Activated CD8-positive, alpha-beta T cell treated with anti-CD3 and anti-CD28 coated beads, Interleukin-2, amount 10 ng/mL, durations not matched to agents 7 days and 5 days (primary cell): Measurements from ENCODE around the gene DDX20. TPM values are rescaled to one million over a fixed set of nuclear protein-coding genes. Genes with fewer than 3 reads are reported as not detected.

ENCODE experiments used
- ATAC-seq: fragments of 150-1000 bp; cut with Tn5 transposase; one replicate; pipeline ENCODE4 v1.10.0; 2021; ENCODE audit warnings: moderate library complexity
- CTCF ChIA-PET: fragments of 350-600 bp; sonication (Branson Sonifier 250); formaldehyde crosslinking; loops from one replicate; lab custom pipeline; 2021; ENCODE audit warnings: antibody characterized with exemption; lab: Charles Lee
- POLR2A ChIA-PET: fragments of 350-600 bp; sonication (Branson Sonifier 250); formaldehyde crosslinking; loops from one replicate; lab custom pipeline; 2021; ENCODE audit warnings: antibody characterized with exemption; lab: Charles Lee
- DNase-seq: peaks from one replicate; pipeline ENCODE4 v3.0.0-alpha.2; 2020
- H3K27ac Mint-ChIP-seq: one replicate; pipeline ENCODE4 v1.8.0; 2021; ENCODE audit warnings: mild to moderate bottlenecking, mixed read lengths
- H3K27me3 Mint-ChIP-seq: one replicate; pipeline ENCODE4 v1.8.0; 2021; ENCODE audit warnings: low read depth, mixed read lengths
- H3K36me3 Mint-ChIP-seq: one replicate; pipeline ENCODE4 v1.8.0; 2021; ENCODE audit warnings: low read depth, mixed read lengths
- H3K4me1 Mint-ChIP-seq: one replicate; pipeline ENCODE4 v1.8.0; 2021; ENCODE audit warnings: low read depth, mixed read lengths
- H3K4me3 Mint-ChIP-seq: one replicate; pipeline ENCODE4 v1.8.0; 2021; ENCODE audit warnings: mild to moderate bottlenecking, mixed read lengths
- H3K9me3 Mint-ChIP-seq: one replicate; pipeline ENCODE4 v1.8.0; 2022; ENCODE audit warnings: mixed read lengths; ENCODE audit not compliant: insufficient read depth
- total RNA-seq, 2 experiments: library from RNA; stranded (reverse); gene quantifications; one replicate each; pipeline ENCODE4 v1.2.3, GENCODE V29; 2021

Gene DDX20
- total RNA-seq, 2 experiments from 2014 or later: 18.1 to 18.9 TPM

DNA sequence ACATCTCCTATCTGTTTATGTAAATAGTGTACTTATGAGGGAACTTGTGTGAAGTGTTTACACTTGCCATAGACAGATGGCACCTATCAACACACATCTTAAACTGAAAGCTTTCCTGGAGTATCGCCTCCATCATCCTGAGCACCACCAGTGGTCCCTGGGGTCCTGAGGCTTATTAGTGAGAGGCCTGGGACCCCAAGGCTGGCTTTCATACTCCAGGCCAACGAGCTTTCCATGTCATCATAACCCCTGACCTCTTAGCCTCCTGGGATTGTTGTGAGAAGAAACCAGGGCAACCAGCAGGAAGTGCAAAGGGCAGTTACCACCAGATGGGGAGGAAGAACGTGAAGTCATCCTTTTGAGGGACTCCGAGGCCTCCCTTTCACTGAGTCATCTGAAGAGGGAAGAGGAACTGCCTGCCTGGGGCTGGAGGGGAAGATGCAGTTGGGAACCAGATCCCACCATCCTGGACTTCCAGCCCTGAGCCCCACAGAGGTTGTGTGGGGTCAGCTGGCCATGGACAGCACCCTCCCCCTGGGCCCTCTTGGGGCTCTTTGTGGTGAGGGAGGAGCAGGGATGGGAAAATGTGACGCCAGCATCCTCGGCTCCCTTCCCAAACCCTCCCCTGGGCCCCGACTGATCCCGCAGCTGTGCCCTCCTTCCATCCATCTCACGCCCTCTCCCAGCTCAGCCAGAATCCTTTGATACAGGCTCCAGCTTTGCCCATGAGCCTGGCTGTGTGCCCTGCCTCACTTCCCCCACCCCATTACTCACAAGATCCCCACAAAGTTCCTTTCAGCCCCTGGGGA, 22.3 kb upstream of the DDX20 start:
- POLR2A ChIA-PET: no interaction called here
- H3K27ac Mint-ChIP-seq: peak overlapping the region; percentile 9
- no peak for DNase-seq

DNA sequence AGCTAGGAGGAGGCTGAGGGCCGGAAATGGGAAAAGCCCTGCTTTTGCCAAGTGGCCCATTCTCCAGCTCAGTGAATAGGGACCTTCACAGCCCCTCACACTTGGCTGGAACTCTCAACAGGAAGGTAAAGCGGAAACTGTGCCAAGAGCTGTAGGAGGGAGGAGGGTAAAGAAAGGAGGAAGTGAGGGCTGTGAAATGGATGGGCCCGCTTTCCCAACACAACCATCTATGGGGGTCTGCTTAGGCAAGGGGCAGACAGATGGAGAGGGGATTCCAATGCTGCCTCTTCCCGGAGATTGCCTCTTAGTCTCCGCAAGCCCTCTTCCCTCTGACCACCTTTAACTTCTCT, 21.7 kb upstream of the DDX20 start:
- no peak overlapping the region for H3K4me3 Mint-ChIP-seq
- DNase-seq (no peak), ATAC-seq (no peak)
- H3K9me3 Mint-ChIP-seq: no peaks in the 10 kb centered on the region
- CTCF ChIA-PET: interaction anchor here (1.0 to 2.4 kb wide), 4 partner anchors 10 to 19 kb away, joined by 3 to 10 read pairs (median 6); no protein-coding TSS in a partner anchor
- H3K27ac Mint-ChIP-seq: no peak overlapping the region
- peaks cover 21% of the 10 kb centered on the region for H3K27me3 Mint-ChIP-seq
- H3K4me1 Mint-ChIP-seq: peaks cover 17% of the 10 kb centered on the region
- H3K36me3 Mint-ChIP-seq: no peaks in the 10 kb centered on the region
- POLR2A ChIA-PET: no interaction called here

More for the DNA sequence above, 22.3 kb upstream of the DDX20 start:
- H3K4me1 Mint-ChIP-seq: peaks cover 14% of the 10 kb centered on the region
- no peak for ATAC-seq
- peaks cover 18% of the 10 kb centered on the region for H3K27me3 Mint-ChIP-seq
- H3K4me3 Mint-ChIP-seq: no peak overlapping the region
- H3K9me3 Mint-ChIP-seq: no peaks in the 10 kb centered on the region
- CTCF ChIA-PET: interaction anchor here (1.0 to 2.4 kb wide), 3 partner anchors 14 to 19 kb away, joined by 4 to 10 read pairs (median 9); no protein-coding TSS in a partner anchor
- H3K36me3 Mint-ChIP-seq: no peaks in the 10 kb centered on the region

DNA sequence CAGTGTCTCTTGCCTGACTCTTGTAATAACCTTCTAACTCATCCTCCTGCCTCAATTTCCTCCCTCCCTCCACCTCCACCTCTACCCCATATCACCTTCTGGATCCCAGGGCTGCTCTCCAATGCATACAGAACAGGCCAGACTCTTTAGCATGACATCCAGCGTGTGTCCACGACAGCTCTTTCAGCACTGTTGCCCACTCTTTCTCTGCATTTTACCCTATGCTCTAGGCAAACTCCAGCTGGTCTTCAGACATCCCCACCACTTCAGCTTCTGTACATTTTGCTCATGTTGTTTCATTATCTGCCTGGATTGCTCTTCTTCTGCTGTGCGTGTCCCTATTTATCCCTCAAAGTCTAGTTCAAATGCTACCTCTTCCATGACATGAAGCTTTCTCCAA, 21.3 kb upstream of the DDX20 start:
- DNase-seq (no peak), ATAC-seq (no peak)
- no peaks in the 10 kb centered on the region for H3K9me3 Mint-ChIP-seq
- H3K27me3 Mint-ChIP-seq: peaks cover 21% of the 10 kb centered on the region
- peaks cover 17% of the 10 kb centered on the region for H3K4me1 Mint-ChIP-seq
- ChIA-PET CTCF (interaction anchor here (1.5 to 2.4 kb wide), 3 partner anchors 10 to 20 kb away, joined by 3 to 10 read pairs (median 9); no protein-coding TSS in a partner anchor), POLR2A (no interaction called here)
- no peak overlapping the region for H3K27ac Mint-ChIP-seq
- H3K36me3 Mint-ChIP-seq: no peaks in the 10 kb centered on the region
- no peak overlapping the region for H3K4me3 Mint-ChIP-seq

GRCh38 chr1:111734856-111735255, 20.8 kb upstream of the DDX20 start:
- H3K9me3 Mint-ChIP-seq: no peaks in the 10 kb centered on the region
- H3K27me3 Mint-ChIP-seq: peaks cover 22% of the 10 kb centered on the region
- H3K4me1 Mint-ChIP-seq: peaks cover 18% of the 10 kb centered on the region
- no peak overlapping the region for H3K4me3 Mint-ChIP-seq
- ChIA-PET POLR2A (no interaction called here), CTCF (interaction anchor here (1.5 to 2.4 kb wide), 3 partner anchors 10 to 20 kb away, joined by 3 to 10 read pairs (median 9); no protein-coding TSS in a partner anchor)
- ATAC-seq: no peak
- no peak overlapping the region for H3K27ac Mint-ChIP-seq
- H3K36me3 Mint-ChIP-seq: no peaks in the 10 kb centered on the region
- DNase-seq: no peak

DNA sequence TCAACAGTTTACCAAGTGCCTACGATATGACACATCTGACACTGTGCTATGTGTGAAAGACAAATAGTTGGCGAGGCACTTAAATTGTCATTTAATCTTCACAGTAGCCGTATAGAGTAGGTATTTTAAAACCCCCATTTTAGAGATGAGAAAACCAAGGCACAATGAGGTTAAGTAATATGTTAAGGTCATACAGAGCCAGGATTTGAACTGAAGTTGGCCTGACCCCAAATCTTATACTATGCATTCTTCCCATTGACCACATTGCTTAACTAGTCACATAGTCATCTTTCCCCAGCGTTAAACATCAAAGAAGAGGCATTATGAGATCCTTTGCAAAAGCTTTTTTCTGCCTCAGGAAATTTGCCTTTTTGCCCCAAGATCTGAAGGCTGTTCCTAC, 20.4 kb upstream of the DDX20 start:
- ATAC-seq: no peak
- ChIA-PET POLR2A (no interaction called here), CTCF (interaction anchor here (1.1 to 6.7 kb wide), 4 partner anchors 9 to 21 kb away, joined by 3 to 45 read pairs (median 7); no protein-coding TSS in a partner anchor)

DNA sequence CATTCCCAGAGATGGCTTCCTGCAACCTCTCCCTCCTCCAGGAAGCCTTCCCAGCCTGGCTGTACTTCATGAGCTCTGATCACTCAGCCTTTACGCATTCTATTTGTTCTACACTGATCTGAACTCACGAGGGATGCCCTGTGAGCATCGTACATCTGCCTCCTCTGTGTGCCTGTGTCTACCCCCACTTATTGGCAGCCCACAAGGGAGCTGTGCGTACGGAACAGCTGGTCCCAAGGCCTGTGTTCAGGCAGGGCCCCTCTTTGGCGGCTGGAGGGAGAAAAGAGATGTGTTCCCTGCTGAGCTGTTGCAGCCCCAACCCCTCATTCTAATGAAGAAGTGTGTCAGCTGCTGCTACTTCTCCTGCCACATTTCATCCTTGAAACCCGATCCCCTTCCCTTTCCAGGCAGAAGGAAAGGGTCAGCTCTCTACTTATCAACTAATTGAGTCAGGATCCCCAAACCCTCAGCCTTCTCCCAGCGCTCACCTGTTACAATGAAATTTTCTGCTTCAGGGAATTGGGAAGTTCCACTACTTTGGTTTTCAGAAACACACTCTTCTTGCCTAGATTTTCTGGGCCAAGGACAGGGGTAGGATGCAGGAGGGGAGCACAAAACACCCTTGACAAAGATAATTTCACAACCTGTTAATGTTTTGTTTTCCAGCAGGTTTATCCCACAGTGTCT, 19.7 kb upstream of the DDX20 start:
- Mint-ChIP-seq H3K36me3 (no peaks in the 10 kb centered on the region), H3K4me1 (peaks cover 25% of the 10 kb centered on the region), H3K9me3 (no peaks in the 10 kb centered on the region), H3K4me3 (no peak overlapping the region), H3K27ac (no peak overlapping the region), H3K27me3 (peaks cover 30% of the 10 kb centered on the region)
- ATAC-seq (no peak), DNase-seq (no peak)
- ChIA-PET CTCF (interaction anchor here (1.1 to 6.7 kb wide), 5 partner anchors 11 to 228 kb away, joined by 3 to 45 read pairs (median 10); no protein-coding TSS in a partner anchor), POLR2A (interaction anchor here (0.6 to 1.2 kb wide), 2 partner anchors 19 to 89 kb away, joined by 3 to 4 read pairs; no protein-coding TSS in a partner anchor)

More for the DNA sequence above, 20.4 kb upstream of the DDX20 start:
- Mint-ChIP-seq H3K36me3 (no peaks in the 10 kb centered on the region), H3K4me3 (no peak overlapping the region), H3K27me3 (peaks cover 24% of the 10 kb centered on the region), H3K4me1 (peaks cover 20% of the 10 kb centered on the region), H3K9me3 (no peaks in the 10 kb centered on the region), H3K27ac (no peak overlapping the region)
- DNase-seq: no peak

DNA sequence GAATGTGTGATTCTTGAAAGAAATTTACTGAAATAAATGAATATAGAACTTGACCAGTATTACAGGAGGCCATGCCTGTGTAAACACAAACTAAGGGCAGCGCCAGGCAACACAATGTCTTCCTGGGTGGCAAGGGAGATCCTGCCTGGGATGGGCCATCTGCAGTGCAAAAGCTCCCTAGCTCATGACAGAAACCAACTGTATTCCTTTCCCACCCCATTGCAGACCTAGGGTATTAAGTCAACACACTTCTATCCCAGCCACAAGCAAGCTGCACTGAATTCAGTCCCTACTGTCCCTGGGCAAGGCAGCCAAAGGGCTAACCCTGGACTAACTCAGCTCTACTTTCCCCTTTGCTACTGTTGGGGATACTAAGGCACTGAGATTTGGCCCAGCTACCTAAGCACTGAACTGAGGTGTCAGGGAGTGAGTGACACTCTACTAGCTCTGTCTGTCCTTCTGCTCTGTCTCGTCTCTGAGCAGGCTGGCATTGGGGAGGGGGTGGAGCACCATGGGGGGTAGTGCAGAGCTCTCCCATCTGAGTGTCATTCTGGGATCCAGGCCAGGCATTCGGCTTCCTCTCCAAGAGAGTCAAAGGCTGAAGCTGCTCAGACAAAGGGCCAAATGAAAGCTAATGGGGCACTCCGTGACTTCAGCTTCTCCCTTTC, 19.0 kb upstream of the DDX20 start:
- Mint-ChIP-seq H3K27me3 (peaks cover 37% of the 10 kb centered on the region), H3K9me3 (no peaks in the 10 kb centered on the region), H3K36me3 (no peaks in the 10 kb centered on the region), H3K4me1 (peaks cover 25% of the 10 kb centered on the region), H3K27ac (no peak overlapping the region), H3K4me3 (no peak overlapping the region)
- POLR2A ChIA-PET: interaction anchor here (0.6 to 1.2 kb wide), 2 partner anchors 18 to 89 kb away, joined by 3 to 4 read pairs; no protein-coding TSS in a partner anchor
- DNase-seq (no peak), ATAC-seq (no peak)
- CTCF ChIA-PET: interaction anchor here (1.1 to 6.7 kb wide), 7 partner anchors 11 to 229 kb away, joined by 3 to 45 read pairs (median 22); partner anchors contain the start of gene DDX20

- DNase-seq (no peak), ATAC-seq (no peak)
- Mint-ChIP-seq H3K36me3 (no peaks in the 10 kb centered on the region), H3K27me3 (peaks cover 41% of the 10 kb centered on the region), H3K4me1 (peaks cover 25% of the 10 kb centered on the region), H3K4me3 (peak overlapping the region; percentile 80), H3K27ac (peak overlapping the region; percentile 14), H3K9me3 (no peaks in the 10 kb centered on the region)
- POLR2A ChIA-PET: interaction anchor here (0.5 to 2.4 kb wide), 6 partner anchors 10 to 230 kb away, joined by 3 to 12 read pairs (median 4); no protein-coding TSS in a partner anchor
- CTCF ChIA-PET: interaction anchor here (0.9 to 6.7 kb wide), 10 partner anchors 10 to 229 kb away, joined by 3 to 45 read pairs (median 4); partner anchors contain the start of gene DDX20
These were observed 18.2 kb upstream of the DDX20 start for GRCh38 chr1:111737216-111738132.

GRCh38 chr1:111738133-111738435, 17.6 kb upstream of the DDX20 start:
- peak overlapping the region; percentile 14 for H3K27ac Mint-ChIP-seq
- DNase-seq (no peak), ATAC-seq (no peak)

DNA sequence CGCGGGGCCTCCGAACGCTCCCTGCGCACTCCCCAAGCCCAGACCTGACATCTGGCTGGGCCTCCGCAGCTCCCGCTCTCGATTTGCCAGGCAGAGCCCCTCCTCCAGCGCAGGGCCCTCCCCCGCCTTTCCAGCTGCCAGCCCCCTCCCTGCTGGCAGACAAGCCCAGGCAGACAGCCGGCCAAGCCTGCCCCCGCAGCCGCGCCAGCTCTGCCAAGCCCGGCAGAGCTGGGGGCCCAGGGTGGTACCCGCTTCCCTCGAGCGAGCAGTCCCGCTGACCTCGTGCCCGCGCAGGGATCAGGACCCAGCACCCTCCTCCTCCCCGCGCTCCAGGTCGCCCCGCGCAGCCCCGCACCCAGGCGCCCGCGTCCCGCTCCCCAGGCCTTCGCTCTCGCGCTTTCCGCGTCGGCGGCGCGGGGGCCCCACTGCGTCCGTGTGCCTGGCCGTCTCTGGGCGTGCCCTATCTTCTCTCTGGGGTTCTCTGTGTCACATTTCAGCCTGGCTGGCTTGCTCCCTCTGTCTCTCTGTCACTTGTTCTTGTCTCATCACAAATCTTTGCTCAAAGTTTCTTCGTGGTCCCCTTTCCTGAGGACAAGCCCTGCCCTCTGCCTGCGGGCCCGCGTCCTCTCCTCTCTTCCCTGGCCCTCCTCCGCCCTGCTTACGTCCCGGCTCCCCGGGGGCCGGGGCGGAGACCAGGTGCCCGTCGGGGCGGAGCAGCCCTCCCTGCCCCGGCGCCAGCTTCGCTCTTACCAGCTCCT, 17.1 kb upstream of the DDX20 start:
- peaks cover 43% of the 10 kb centered on the region for H3K27me3 Mint-ChIP-seq
- peaks cover 21% of the 10 kb centered on the region for H3K4me1 Mint-ChIP-seq
- ChIA-PET POLR2A (interaction anchor here (0.5 to 2.4 kb wide), 9 partner anchors 9 to 599 kb away, joined by 3 to 12 read pairs (median 3); partner anchors contain the start of genes CEPT1 and DRAM2), CTCF (interaction anchor here (0.9 to 6.7 kb wide), 12 partner anchors 9 to 263 kb away, joined by 3 to 45 read pairs (median 4); partner anchors contain the start of gene DDX20)
- peak overlapping the region; percentile 80 for H3K4me3 Mint-ChIP-seq
- H3K27ac Mint-ChIP-seq: peak overlapping the region; percentile 75
- H3K36me3 Mint-ChIP-seq: no peaks in the 10 kb centered on the region
- H3K9me3 Mint-ChIP-seq: no peaks in the 10 kb centered on the region
- DNase-seq (peak; percentile 63), ATAC-seq (peak; percentile 66)

More at GRCh38 chr1:111738133-111738435, 17.6 kb upstream of the DDX20 start:
- CTCF ChIA-PET: interaction anchor here (0.9 to 6.7 kb wide), 8 partner anchors 10 to 230 kb away, joined by 3 to 45 read pairs (median 14); partner anchors contain the start of gene DDX20
- H3K36me3 Mint-ChIP-seq: no peaks in the 10 kb centered on the region
- peaks cover 24% of the 10 kb centered on the region for H3K4me1 Mint-ChIP-seq
- peak overlapping the region; percentile 80 for H3K4me3 Mint-ChIP-seq
- H3K27me3 Mint-ChIP-seq: peaks cover 41% of the 10 kb centered on the region
- H3K9me3 Mint-ChIP-seq: no peaks in the 10 kb centered on the region
- POLR2A ChIA-PET: interaction anchor here (0.5 to 2.4 kb wide), 6 partner anchors 10 to 230 kb away, joined by 3 to 12 read pairs (median 4); no protein-coding TSS in a partner anchor
